Activated T-helper 9 cell treated with anti-CD3 and anti-CD28 coated beads, Interleukin-2, amount 50 U/mL, for 16 hours (primary cell): ENCODE data around the gene TEX13B.

Experiments used
- DNase-seq: peaks from one replicate; pipeline ENCODE4 v3.0.0-alpha.2; 2020; ENCODE audit warnings: low read depth

The TEX13B gene

GRCh38 chrX:107936434-107936730, 45.8 kb downstream of the TEX13B start:
- no peak for DNase-seq

GRCh38 chrX:107935664-107936433, 46.3 kb downstream of the TEX13B start:
- DNase-seq: no peak

- DNase-seq: no peak
Observed at GRCh38 chrX:107935200-107935599, 47.0 kb downstream of the TEX13B start.

- no peak for DNase-seq
Observed at GRCh38 chrX:107934262-107934661, 47.9 kb downstream of the TEX13B start.
